Ovary (tissue), 9 donors: ENCODE measurements around the gene HAUS8. TPM values are rescaled to one million over a fixed set of nuclear protein-coding genes. Genes with fewer than 3 reads are reported as not detected.

Experiments used
- DNase-seq, 5 donors: peaks; one replicate each; pipeline ENCODE4 v3.0.0-alpha.2; 2019 to 2020
- H3K27ac ChIP-seq, 2 donors: fragments of 200-600 bp; one replicate each; pipeline versions ENCODE4 v1.5.1 to v1.8.0; 2019 to 2022
- H3K27me3 ChIP-seq: fragments of 200-600 bp; one replicate; pipeline ENCODE4 v1.8.0; 2022
- H3K36me3 ChIP-seq: fragments of 200-600 bp; sonication (generic); one replicate; pipeline ENCODE4 v1.5.1; 2019
- H3K4me1 ChIP-seq: one replicate; pipeline ENCODE4 v1.8.1; 2013; ENCODE audit warnings: mild to moderate bottlenecking, moderate library complexity; ENCODE audit not compliant: insufficient read depth
- H3K4me3 ChIP-seq: fragments of 200-600 bp; sonication (generic); one replicate; pipeline ENCODE4 v1.5.1; 2017
- H3K9me3 ChIP-seq, 2 donors: fragments of 200-600 bp in 1 of 2; sonication (generic) in 1 of 2; one replicate each; pipeline versions ENCODE4 v1.5.1 to v1.8.1; 2013 to 2019; ENCODE audit warnings: mild to moderate bottlenecking in 1 of 2, moderate library complexity in 1 of 2
- CTCF ChIP-seq, 3 donors: fragments of 450-650 bp in 2 of 3; fragments of 200-600 bp in 1 of 3; IDR thresholded peaks; one replicate each; pipeline versions ENCODE4 v1.5.1 to v1.8.0; 2016 to 2022; ENCODE audit warnings: antibody characterized with exemption in 3 of 3, mild to moderate bottlenecking in 1 of 3
- EP300 ChIP-seq: sonication (generic); formaldehyde crosslinking; IDR thresholded peaks from one replicate; pipeline ENCODE4 v1.6.1; 2017; ENCODE audit warnings: antibody characterized with exemption
- POLR2A ChIP-seq: fragments of 450-650 bp; IDR thresholded peaks from one replicate; pipeline ENCODE4 v1.6.1; 2017; ENCODE audit warnings: antibody characterized with exemption, mild to moderate bottlenecking, moderate library complexity
- WGBS, 3 donors: extraction: QIAGEN DNeasy Blood & Tissue Kit in 1 of 3; methylation state at CpG; one replicate each; pipeline versions ENCODE4 v1.1.5 to v1.1.7; 2013 to 2017; 5-methylcytosine and 5-hydroxymethylcytosine counted together
- intact Hi-C, 4 donors: fragments of 100-400 bp; cut with DNase I; formaldehyde crosslinking; loops; one replicate each; pipeline versions ENCODE4 v1.11.0 to v1.15.1; 2022 to 2023
- polyA plus RNA-seq, 2 donors: library from polyadenylated mRNA; stranded (reverse); fragments of 200-250 nt in 1 of 2; fragments of 350-450 nt in 1 of 2; fragmentation: Illumina TruSeq in 1 of 2; extraction: RNeasy Lipid Tissue Mini Kit (QIAGEN cat#74804) in 1 of 2; gene quantifications; one replicate each; pipeline ENCODE4 v1.2.3, GENCODE V29; 2013 to 2014
- total RNA-seq, 7 donors: library from RNA; depleted of rRNA in 2 of 7; stranded (reverse); fragments of >200 nt in 2 of 7; fragmentation: NEBNext Ultra II Directional in 3 of 7; extraction: Animal tissue kit (Norgen Biotek cat#: 25700) in 3 of 7; gene quantifications; one replicate each; pipeline versions ENCODE4 v1.1.0 to v1.2.4, GENCODE V29; 2016 to 2023
- donor health status: DM: no; HTN: no; CAD: no; lungs with moderate emphysema.
- donor health status: DM: no; HTN: no; CAD: no.
- donor health status: Bipolar disorder and iron deficiency.
- donor health status: DM: yes; HTN: yes; CAD: no.
- donor health status: DM: no; HTN: no; CAD: no.
- donor health status: DM: yes; HTN: yes; CAD: no.

Gene HAUS8
- total and polyA plus RNA-seq, 9 donors, result 4.1 to 7.2 (median 5.5) TPM

- DNase-seq, result no peak
- TF ChIP-seq CTCF (IDR thresholded peaks at IDR 0.05) (no peak), POLR2A (no peak), EP300 (no peak)
- H3K27me3 ChIP-seq, result no peaks in the 10 kb centered on the region
- intact Hi-C loops, result no loop called here
- H3K27ac ChIP-seq, result no peak overlapping the region
- WGBS, 3 donors, result 71 to 79% (median 78%) methylated on average over 6 of the region's 6 CpGs
- no peaks in the 10 kb centered on the region for H3K36me3 ChIP-seq
- no peak overlapping the region for H3K4me3 ChIP-seq
- H3K9me3 ChIP-seq, result no peaks in the 10 kb centered on the region
- no peaks in the 10 kb centered on the region for H3K4me1 ChIP-seq
Measured at GRCh38 chr19:17086834-17087233, 11.6 kb upstream of the HAUS8 start.

GRCh38 chr19:17086120-17086519 lies 10.9 kb upstream of the HAUS8 start:
- DNase-seq, result no peak
- no peaks in the 10 kb centered on the region for H3K9me3 ChIP-seq
- intact Hi-C loops, result no loop called here
- H3K4me1 ChIP-seq, result no peaks in the 10 kb centered on the region
- no peak for TF ChIP-seq EP300
- no peak for TF ChIP-seq CTCF (IDR thresholded peaks at IDR 0.05)
- TF ChIP-seq POLR2A, result no peak
- WGBS, 3 donors, result 91 to 93% (median 92%) methylated on average over 14 of the region's 14 CpGs
- no peaks in the 10 kb centered on the region for H3K36me3 ChIP-seq
- H3K4me3 ChIP-seq, result no peak overlapping the region
- H3K27me3 ChIP-seq, result no peaks in the 10 kb centered on the region
- H3K27ac ChIP-seq, result no peak overlapping the region

GRCh38 chr19:17081672-17082630 lies 6.7 kb upstream of the HAUS8 start:
- TF ChIP-seq CTCF (IDR thresholded peaks at IDR 0.05) (no peak), EP300 (no peak), POLR2A (no peak)
- 69 to 83% (median 78%) methylated on average over 20 of the region's 20 CpGs for WGBS, 3 donors
- Histone ChIP-seq H3K4me1 (no peaks in the 10 kb centered on the region), H3K4me3 (no peak overlapping the region), H3K36me3 (no peaks in the 10 kb centered on the region), H3K9me3 (no peaks in the 10 kb centered on the region), H3K27me3 (no peaks in the 10 kb centered on the region), H3K27ac (no peak overlapping the region)
- no peak for DNase-seq
- intact Hi-C loops, result no loop called here

GRCh38 chr19:17080440-17080801 lies 5.2 kb upstream of the HAUS8 start:
- no peaks in the 10 kb centered on the region for H3K27me3 ChIP-seq
- DNase-seq, result no peak
- H3K4me3 ChIP-seq, result no peak overlapping the region
- intact Hi-C loops, result no loop called here
- H3K36me3 ChIP-seq, result no peaks in the 10 kb centered on the region
- 85 to 88% (median 87%) methylated on average over 4 of the region's 4 CpGs for WGBS, 3 donors
- TF ChIP-seq POLR2A (no peak), CTCF (IDR thresholded peaks at IDR 0.05) (no peak), EP300 (no peak)
- no peak overlapping the region for H3K27ac ChIP-seq
- no peaks in the 10 kb centered on the region for H3K9me3 ChIP-seq
- peaks cover 2% of the 10 kb centered on the region for H3K4me1 ChIP-seq
